Astrocyte of the cerebellum (primary cell): Measurements from ENCODE around the gene CHRNG.
"Not testable (repeated sequence)": the region's sequence is repeated elsewhere in the genome, so short reads cannot be mapped to it uniquely, and the experiment has no call there.

Experiments
- DNase-seq: peaks from one replicate; pipeline ENCODE4 v3.0.0-alpha.2; 2011; ENCODE audit warnings: low read depth
- H3K4me3 ChIP-seq: 2 replicates; pipeline ENCODE4 v1.5.1; 2011; ENCODE audit warnings: mild to moderate bottlenecking, low read depth, low read length, moderate library complexity
- in situ Hi-C: cut with HindIII; loops from 2 replicates; pipeline ENCODE4 v1.10.0; 2017; ENCODE audit warnings: low sequenced_read_pairs
- TF ChIP-seq, protein P1 (sequence below): IDR thresholded peaks from 2 replicates; pipeline ENCODE4 v1.5.1; 2012; ENCODE audit warnings: low read length, low read depth, moderate library complexity, mild to moderate bottlenecking; ENCODE audit errors: missing control alignments

The CHRNG gene

GRCh38 chr2:232567721-232568120 is 28.2 kb downstream of the CHRNG start:
- no peak overlapping the region for H3K4me3 ChIP-seq
- in situ Hi-C loops: no loop called here
- no peak for DNase-seq
- TF ChIP-seq, protein P1, sequence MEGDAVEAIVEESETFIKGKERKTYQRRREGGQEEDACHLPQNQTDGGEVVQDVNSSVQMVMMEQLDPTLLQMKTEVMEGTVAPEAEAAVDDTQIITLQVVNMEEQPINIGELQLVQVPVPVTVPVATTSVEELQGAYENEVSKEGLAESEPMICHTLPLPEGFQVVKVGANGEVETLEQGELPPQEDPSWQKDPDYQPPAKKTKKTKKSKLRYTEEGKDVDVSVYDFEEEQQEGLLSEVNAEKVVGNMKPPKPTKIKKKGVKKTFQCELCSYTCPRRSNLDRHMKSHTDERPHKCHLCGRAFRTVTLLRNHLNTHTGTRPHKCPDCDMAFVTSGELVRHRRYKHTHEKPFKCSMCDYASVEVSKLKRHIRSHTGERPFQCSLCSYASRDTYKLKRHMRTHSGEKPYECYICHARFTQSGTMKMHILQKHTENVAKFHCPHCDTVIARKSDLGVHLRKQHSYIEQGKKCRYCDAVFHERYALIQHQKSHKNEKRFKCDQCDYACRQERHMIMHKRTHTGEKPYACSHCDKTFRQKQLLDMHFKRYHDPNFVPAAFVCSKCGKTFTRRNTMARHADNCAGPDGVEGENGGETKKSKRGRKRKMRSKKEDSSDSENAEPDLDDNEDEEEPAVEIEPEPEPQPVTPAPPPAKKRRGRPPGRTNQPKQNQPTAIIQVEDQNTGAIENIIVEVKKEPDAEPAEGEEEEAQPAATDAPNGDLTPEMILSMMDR: no peak

DNA sequence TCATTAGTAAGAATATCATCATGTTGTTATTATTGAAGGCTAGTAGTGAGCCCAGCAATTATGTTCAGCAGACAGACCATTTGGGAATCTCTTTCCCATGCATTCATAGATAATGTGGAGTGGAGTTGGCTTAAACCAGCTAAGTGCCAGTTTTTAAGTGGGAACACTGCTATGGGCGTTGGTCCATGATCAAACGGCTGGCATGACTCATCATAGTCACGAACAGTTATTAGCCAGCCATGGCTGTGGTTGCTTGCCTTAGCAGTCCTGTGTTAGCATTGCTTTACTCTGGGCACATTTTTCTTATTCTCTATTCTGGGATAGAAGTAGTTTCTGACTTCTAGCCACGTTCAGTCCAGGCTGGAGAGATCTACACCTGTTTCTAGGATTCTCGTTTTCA is 28.7 kb downstream of the CHRNG start:
- in situ Hi-C loops: no loop called here
- peak; percentile 57 for DNase-seq
- no peak overlapping the region for H3K4me3 ChIP-seq
- TF ChIP-seq, protein P1: no peak

DNA sequence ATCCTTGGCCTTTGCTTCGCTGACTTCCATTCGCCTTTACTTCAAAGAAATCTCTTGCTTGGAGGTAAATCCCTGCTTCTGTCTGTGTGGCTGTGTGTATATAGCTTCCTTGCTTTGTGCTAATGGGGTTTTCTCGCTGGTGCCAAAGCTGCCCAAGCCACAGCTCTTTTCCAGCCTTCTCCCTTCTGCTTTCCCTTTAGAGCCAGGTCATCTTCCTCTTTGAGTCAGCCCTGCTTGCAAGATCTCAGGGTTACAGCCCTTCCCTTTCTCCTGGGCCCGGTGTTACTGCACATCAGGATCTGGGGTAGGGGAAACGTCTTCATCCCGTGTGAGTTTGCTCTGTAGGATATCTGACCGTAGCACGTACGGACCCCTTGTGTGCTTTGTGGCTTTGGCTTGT is 30.0 kb downstream of the CHRNG start:
- TF ChIP-seq, protein P1: no peak
- in situ Hi-C loops: no loop called here
- H3K4me3 ChIP-seq: no peak overlapping the region
- DNase-seq: no peak

GRCh38 chr2:232570481-232570880 is 31.0 kb downstream of the CHRNG start:
- DNase-seq, H3K4me3 ChIP-seq, in situ Hi-C loops: not testable (repeated sequence)

DNA sequence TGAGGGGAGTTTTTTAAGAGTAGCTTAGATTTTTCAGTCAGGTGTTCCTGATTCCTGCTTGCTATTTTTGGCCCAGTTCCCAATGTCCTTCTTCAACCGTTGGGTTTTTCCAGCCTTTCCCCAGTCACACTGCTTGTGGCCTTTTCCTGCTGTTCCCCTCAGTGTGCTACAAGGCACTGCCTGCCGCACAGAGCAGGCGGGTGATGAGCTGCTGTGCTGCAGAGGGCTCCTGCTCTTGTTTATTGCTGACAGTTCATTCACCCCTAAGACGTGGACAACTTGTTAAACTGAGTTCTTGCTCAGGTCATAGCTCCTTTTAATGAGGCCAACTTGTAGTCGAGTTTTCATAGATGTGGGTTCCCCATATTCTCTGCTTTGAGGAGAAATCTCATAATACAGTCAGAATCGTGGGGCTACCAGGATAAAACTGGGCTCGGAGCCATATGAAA is 31.6 kb downstream of the CHRNG start:
- no peak overlapping the region for H3K4me3 ChIP-seq
- in situ Hi-C loops: no loop called here
- TF ChIP-seq, protein P1: no peak
- no peak for DNase-seq

DNA sequence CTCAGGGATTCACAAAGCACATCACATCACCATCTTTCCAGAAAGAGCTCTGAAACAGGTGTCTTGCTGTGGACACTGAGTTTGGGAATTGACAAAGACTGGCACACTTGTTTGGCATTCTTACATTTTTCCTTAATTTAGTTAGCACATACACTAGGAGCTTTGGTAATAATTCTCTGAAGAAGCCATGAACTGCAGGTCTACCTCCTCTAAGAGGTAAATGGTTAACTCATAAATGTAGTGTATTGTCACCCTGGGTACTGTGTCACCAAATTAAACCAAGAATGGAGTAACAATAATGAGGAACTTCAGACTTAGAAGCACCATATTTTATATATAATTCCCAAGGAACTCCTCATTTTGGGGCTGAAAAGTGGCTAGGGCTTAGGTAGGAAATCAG is 33.5 kb downstream of the CHRNG start:
- no peak overlapping the region for H3K4me3 ChIP-seq
- in situ Hi-C loops: no loop called here
- TF ChIP-seq, protein P1: no peak
- DNase-seq: no peak

GRCh38 chr2:232573771-232574435 is 34.4 kb downstream of the CHRNG start:
- TF ChIP-seq, protein P1: no peak
- DNase-seq: no peak
- in situ Hi-C loops: no loop called here

More at GRCh38 chr2:232573771-232574435, 34.4 kb downstream of the CHRNG start:
- H3K4me3 ChIP-seq: no peak overlapping the region
